ENCODE results near the gene SOWAHD.
A peak's percentile ranks its signal among the peaks of the same experiment; 100 is the strongest.
"Not testable (repeated sequence)": the region's sequence is repeated elsewhere in the genome, so short reads cannot be mapped to it uniquely, and the experiment has no call there.

SOWAHD gene

GRCh38 chrX:119757979-119758730 lies at the start of gene SOWAHD:
SOWAHD (plus strand) TSS chrX:119758588; CDS start chrX:119758668, 80 bp downstream.
- peak within 1 kb of the TSS; percentile 33 to 56 (median 48) for H3K4me3 ChIP-seq
- peak within 1 kb of the TSS in 16 of 21 experiments; percentile 25 to 85 (median 55) for H3K27ac ChIP-seq

GRCh38 chrX:119708936-119709335 lies 49.5 kb upstream of the SOWAHD start:
- no peak overlapping the region for H3K4me3 ChIP-seq
- no peak overlapping the region for H3K27ac ChIP-seq

GRCh38 chrX:119709630-119710029 lies 48.8 kb upstream of the SOWAHD start:
- H3K27ac ChIP-seq: no peak overlapping the region
- no peak overlapping the region for H3K4me3 ChIP-seq

- H3K4me3 ChIP-seq: no peak overlapping the region
- H3K27ac ChIP-seq: no peak overlapping the region
Observed at GRCh38 chrX:119721487-119721886, 36.9 kb upstream of the SOWAHD start.

GRCh38 chrX:119721926-119722325 lies 36.5 kb upstream of the SOWAHD start:
- H3K4me3 ChIP-seq: no peak overlapping the region
- no peak overlapping the region for H3K27ac ChIP-seq

GRCh38 chrX:119726900-119727555 lies 31.4 kb upstream of the SOWAHD start:
- Histone ChIP-seq H3K27ac (peak overlapping the region in 2 of 21 experiments; percentile 21 to 42), H3K4me3 (no peak overlapping the region)

GRCh38 chrX:119728487-119728886 lies 29.9 kb upstream of the SOWAHD start:
- Histone ChIP-seq H3K4me3 (no peak overlapping the region), H3K27ac (no peak overlapping the region)

- Histone ChIP-seq H3K4me3 (no peak overlapping the region), H3K27ac (no peak overlapping the region)
Observed at GRCh38 chrX:119729408-119730201, 28.8 kb upstream of the SOWAHD start.

- Histone ChIP-seq H3K27ac (no peak overlapping the region), H3K4me3 (no peak overlapping the region)
Observed at GRCh38 chrX:119734897-119735339, 23.5 kb upstream of the SOWAHD start.

GRCh38 chrX:119735467-119735866 lies 22.9 kb upstream of the SOWAHD start:
- no peak overlapping the region for H3K27ac ChIP-seq
- H3K4me3 ChIP-seq: no peak overlapping the region

- Histone ChIP-seq H3K4me3 (no peak overlapping the region), H3K27ac (no peak overlapping the region)
Observed at GRCh38 chrX:119736206-119736764, 22.1 kb upstream of the SOWAHD start.

GRCh38 chrX:119738742-119739141 lies 19.6 kb upstream of the SOWAHD start:
- no peak overlapping the region for H3K4me3 ChIP-seq
- no peak overlapping the region for H3K27ac ChIP-seq

GRCh38 chrX:119745283-119745848 lies 13.0 kb upstream of the SOWAHD start:
- Histone ChIP-seq H3K4me3 (no peak overlapping the region), H3K27ac (no peak overlapping the region)

- H3K4me3 ChIP-seq, H3K27ac ChIP-seq: not testable (repeated sequence)
Observed at GRCh38 chrX:119750131-119750530, 8.3 kb upstream of the SOWAHD start.

- H3K4me3 ChIP-seq, H3K27ac ChIP-seq: not testable (repeated sequence)
Observed at GRCh38 chrX:119750751-119751150, 7.6 kb upstream of the SOWAHD start.

- no peak overlapping the region for H3K27ac ChIP-seq
- no peak overlapping the region for H3K4me3 ChIP-seq
Observed at GRCh38 chrX:119753001-119753400, 5.4 kb upstream of the SOWAHD start.

GRCh38 chrX:119753639-119754257 lies 4.6 kb upstream of the SOWAHD start:
- Histone ChIP-seq H3K27ac (peak overlapping the region in 1 of 21 experiments; percentile 85), H3K4me3 (no peak overlapping the region)

GRCh38 chrX:119755981-119756533 lies 2.3 kb upstream of the SOWAHD start:
- Histone ChIP-seq H3K27ac (peak overlapping the region in 9 of 21 experiments; percentile 19 to 85 (median 59)), H3K4me3 (no peak overlapping the region)

Data from skin epidermis (tissue), 12 donors.